Measurements from ENCODE around the gene PCF11. TPM values are rescaled to one million over a fixed set of nuclear protein-coding genes. Genes with fewer than 3 reads are reported as not detected.

PCF11 gene
- total RNA-seq, 1 experiment from 2014 or later: 41.9 TPM

DNA sequence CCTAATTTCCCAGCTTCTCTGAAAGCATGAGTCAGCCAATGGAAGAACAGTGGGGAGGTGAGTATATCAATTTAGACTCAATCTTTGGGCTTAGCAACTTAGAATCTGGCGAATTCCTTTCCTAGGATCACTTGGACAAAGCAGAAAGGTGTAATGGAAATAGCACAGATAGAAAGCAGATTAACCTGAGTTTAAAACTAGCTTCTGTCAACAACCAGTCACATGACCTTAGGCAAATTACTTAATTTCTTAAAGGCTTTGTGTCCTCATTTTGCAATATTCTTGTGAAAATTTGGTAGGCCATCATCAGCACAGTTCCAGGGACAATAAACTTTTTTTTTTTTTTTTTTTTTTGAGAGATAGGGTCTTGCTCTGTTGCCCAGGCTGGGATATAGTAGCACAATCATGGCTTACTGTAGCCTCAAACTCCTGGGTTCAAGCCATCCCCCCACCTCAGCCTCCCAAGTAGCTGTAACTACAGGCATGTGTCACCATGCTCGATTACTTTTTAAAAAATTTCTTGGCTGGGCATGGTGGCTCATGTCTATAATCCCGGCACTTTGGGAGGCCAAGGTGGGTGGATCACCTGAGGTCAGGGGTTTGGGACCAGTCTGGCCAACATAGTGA lies 40.8 kb upstream of the PCF11 start:
- no peaks in the 10 kb centered on the region for H3K9me3 ChIP-seq (ENCODE audit: control insufficient read depth in 1 of 2, insufficient read depth in 1 of 2, low read depth in 1 of 2, low read length in 2 of 2)
- no peaks in the 10 kb centered on the region for H3K27me3 ChIP-seq (ENCODE audit: insufficient read depth, low read length)
- ChIA-PET RAD21 (ENCODE audit: low non-redundant PET in 1 of 2, low total read pairs in 2 of 2, uncharacterized antibody in 2 of 2, unreplicated experiment in 2 of 2) (no interaction called here), POLR2A (no interaction called here), CTCF (interaction anchor here (1.1 kb wide), 1 partner anchor 133 kb away, joined by 3 read pairs; no protein-coding TSS in a partner anchor)
- no peak for DNase-seq (ENCODE audit: low read depth, low spot score)
- BruUV-seq (replicated peaks): no TSS peak
- H3K27ac ChIP-seq (ENCODE audit: low read depth, low read length): no peak overlapping the region
- ATAC-seq: no peak
- no peak overlapping the region for H2AFZ ChIP-seq (ENCODE audit: low read depth, low read length, poor library complexity, severe bottlenecking)
- TF ChIP-seq JUND (IDR thresholded peaks at IDR 0.05) (no peak), SIN3A (IDR thresholded peaks at IDR 0.05; ENCODE audit: low read depth) (no peak), POLR2A (IDR thresholded peaks at IDR 0.05; ENCODE audit: borderline replicate concordance, extremely low read depth, insufficient read depth, insufficient read length) (no peak)
- TF ChIP-seq, protein P1, sequence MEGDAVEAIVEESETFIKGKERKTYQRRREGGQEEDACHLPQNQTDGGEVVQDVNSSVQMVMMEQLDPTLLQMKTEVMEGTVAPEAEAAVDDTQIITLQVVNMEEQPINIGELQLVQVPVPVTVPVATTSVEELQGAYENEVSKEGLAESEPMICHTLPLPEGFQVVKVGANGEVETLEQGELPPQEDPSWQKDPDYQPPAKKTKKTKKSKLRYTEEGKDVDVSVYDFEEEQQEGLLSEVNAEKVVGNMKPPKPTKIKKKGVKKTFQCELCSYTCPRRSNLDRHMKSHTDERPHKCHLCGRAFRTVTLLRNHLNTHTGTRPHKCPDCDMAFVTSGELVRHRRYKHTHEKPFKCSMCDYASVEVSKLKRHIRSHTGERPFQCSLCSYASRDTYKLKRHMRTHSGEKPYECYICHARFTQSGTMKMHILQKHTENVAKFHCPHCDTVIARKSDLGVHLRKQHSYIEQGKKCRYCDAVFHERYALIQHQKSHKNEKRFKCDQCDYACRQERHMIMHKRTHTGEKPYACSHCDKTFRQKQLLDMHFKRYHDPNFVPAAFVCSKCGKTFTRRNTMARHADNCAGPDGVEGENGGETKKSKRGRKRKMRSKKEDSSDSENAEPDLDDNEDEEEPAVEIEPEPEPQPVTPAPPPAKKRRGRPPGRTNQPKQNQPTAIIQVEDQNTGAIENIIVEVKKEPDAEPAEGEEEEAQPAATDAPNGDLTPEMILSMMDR (IDR thresholded peaks at IDR 0.05 in 2 of 3, conservative IDR thresholded peaks at IDR 0.05 in 1 of 3; ENCODE audit: borderline replicate concordance in 1 of 3, insufficient read depth in 1 of 3, low read depth in 2 of 3, low read length in 2 of 3): no peak
- intact Hi-C loops (cut with micrococcal nuclease): no loop called here
- no peak overlapping the region for H3K4me2 ChIP-seq (ENCODE audit: low read length)
- no peak overlapping the region for H3K9ac ChIP-seq (ENCODE audit: low read length)
- no peaks in the 10 kb centered on the region for H3K4me1 ChIP-seq (ENCODE audit: control insufficient read depth in 1 of 2, insufficient read depth in 2 of 2, low read length in 2 of 2)
- no peaks in the 10 kb centered on the region for H3K79me2 ChIP-seq (ENCODE audit: insufficient read depth, low read length)
- H3K4me3 ChIP-seq (replicated peaks in 1 of 2; ENCODE audit: low read depth in 1 of 2, low read length in 2 of 2): no peak overlapping the region
- H3K9me2 ChIP-seq (ENCODE audit: insufficient read depth): no peaks in the 10 kb centered on the region
- H4K20me1 ChIP-seq (ENCODE audit: insufficient read depth): no peaks in the 10 kb centered on the region
- no peaks in the 10 kb centered on the region for H3K36me3 ChIP-seq (ENCODE audit: control insufficient read depth in 1 of 2, insufficient read depth in 2 of 2, low read length in 2 of 2)

DNA sequence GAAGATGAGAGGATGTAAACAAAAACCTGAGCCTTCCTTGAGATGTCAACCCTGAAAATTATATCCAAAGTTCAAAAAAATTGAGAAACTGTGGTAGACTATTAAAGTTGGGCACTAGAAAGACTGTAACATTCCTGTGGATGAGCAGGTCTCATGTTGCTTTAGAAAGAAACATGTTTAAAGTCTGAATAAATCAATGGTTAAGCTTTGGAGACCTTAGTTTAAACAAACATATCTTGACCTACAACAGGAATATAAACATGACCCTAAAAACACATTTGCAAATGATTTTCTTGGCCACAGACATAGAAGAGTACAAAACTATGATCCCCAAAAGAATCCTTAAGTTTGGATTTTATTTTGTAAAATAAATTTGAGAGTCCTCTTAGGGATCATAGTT lies 38.1 kb upstream of the PCF11 start:
- no peak overlapping the region for H3K9ac ChIP-seq (ENCODE audit: low read length)
- no peaks in the 10 kb centered on the region for H3K36me3 ChIP-seq (ENCODE audit: control insufficient read depth in 1 of 2, insufficient read depth in 2 of 2, low read length in 2 of 2)
- H2AFZ ChIP-seq (ENCODE audit: low read depth, low read length, poor library complexity, severe bottlenecking): no peak overlapping the region
- no peak overlapping the region for H3K27ac ChIP-seq (ENCODE audit: low read depth, low read length)
- H3K79me2 ChIP-seq (ENCODE audit: insufficient read depth, low read length): no peaks in the 10 kb centered on the region
- RAD21 ChIA-PET (ENCODE audit: low non-redundant PET in 1 of 2, low total read pairs in 2 of 2, uncharacterized antibody in 2 of 2, unreplicated experiment in 2 of 2): no interaction called here
- H4K20me1 ChIP-seq (ENCODE audit: insufficient read depth): no peaks in the 10 kb centered on the region
- no peak for DNase-seq (ENCODE audit: low read depth, low spot score)
- TF ChIP-seq EZH2 (IDR thresholded peaks at IDR 0.05) (no peak), SIN3A (IDR thresholded peaks at IDR 0.05; ENCODE audit: low read depth) (no peak), EGR1 (IDR thresholded peaks at IDR 0.05; ENCODE audit: low read depth) (no peak), CBX3 (IDR thresholded peaks at IDR 0.05; ENCODE audit: low read depth) (no peak), POLR2A (IDR thresholded peaks at IDR 0.05; ENCODE audit: borderline replicate concordance, extremely low read depth, insufficient read depth, insufficient read length) (no peak)
- TF ChIP-seq, protein P2, sequence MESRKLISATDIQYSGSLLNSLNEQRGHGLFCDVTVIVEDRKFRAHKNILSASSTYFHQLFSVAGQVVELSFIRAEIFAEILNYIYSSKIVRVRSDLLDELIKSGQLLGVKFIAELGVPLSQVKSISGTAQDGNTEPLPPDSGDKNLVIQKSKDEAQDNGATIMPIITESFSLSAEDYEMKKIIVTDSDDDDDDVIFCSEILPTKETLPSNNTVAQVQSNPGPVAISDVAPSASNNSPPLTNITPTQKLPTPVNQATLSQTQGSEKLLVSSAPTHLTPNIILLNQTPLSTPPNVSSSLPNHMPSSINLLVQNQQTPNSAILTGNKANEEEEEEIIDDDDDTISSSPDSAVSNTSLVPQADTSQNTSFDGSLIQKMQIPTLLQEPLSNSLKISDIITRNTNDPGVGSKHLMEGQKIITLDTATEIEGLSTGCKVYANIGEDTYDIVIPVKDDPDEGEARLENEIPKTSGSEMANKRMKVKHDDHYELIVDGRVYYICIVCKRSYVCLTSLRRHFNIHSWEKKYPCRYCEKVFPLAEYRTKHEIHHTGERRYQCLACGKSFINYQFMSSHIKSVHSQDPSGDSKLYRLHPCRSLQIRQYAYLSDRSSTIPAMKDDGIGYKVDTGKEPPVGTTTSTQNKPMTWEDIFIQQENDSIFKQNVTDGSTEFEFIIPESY (IDR thresholded peaks at IDR 0.05; ENCODE audit: extremely low read depth, insufficient replicate concordance, low read length): no peak
- no peaks in the 10 kb centered on the region for H3K9me2 ChIP-seq (ENCODE audit: insufficient read depth)
- no peak for ATAC-seq
- no peaks in the 10 kb centered on the region for H3K27me3 ChIP-seq (ENCODE audit: insufficient read depth, low read length)
- no peak overlapping the region for H3K4me2 ChIP-seq (ENCODE audit: low read length)
- BruUV-seq (replicated peaks): no TSS peak
- no peaks in the 10 kb centered on the region for H3K9me3 ChIP-seq (ENCODE audit: control insufficient read depth in 1 of 2, insufficient read depth in 1 of 2, low read depth in 1 of 2, low read length in 2 of 2)
- H3K4me1 ChIP-seq (ENCODE audit: control insufficient read depth in 1 of 2, insufficient read depth in 2 of 2, low read length in 2 of 2): no peaks in the 10 kb centered on the region
- intact Hi-C loops (cut with micrococcal nuclease): no loop called here
- no peak overlapping the region for H3K4me3 ChIP-seq (replicated peaks in 1 of 2; ENCODE audit: low read depth in 1 of 2, low read length in 2 of 2)
- CTCF ChIA-PET: no interaction called here
- POLR2A ChIA-PET: no interaction called here

Measured in HCT116 (cell line).